ENCODE measurements around the gene CLSTN2.

CLSTN2 gene

DNA sequence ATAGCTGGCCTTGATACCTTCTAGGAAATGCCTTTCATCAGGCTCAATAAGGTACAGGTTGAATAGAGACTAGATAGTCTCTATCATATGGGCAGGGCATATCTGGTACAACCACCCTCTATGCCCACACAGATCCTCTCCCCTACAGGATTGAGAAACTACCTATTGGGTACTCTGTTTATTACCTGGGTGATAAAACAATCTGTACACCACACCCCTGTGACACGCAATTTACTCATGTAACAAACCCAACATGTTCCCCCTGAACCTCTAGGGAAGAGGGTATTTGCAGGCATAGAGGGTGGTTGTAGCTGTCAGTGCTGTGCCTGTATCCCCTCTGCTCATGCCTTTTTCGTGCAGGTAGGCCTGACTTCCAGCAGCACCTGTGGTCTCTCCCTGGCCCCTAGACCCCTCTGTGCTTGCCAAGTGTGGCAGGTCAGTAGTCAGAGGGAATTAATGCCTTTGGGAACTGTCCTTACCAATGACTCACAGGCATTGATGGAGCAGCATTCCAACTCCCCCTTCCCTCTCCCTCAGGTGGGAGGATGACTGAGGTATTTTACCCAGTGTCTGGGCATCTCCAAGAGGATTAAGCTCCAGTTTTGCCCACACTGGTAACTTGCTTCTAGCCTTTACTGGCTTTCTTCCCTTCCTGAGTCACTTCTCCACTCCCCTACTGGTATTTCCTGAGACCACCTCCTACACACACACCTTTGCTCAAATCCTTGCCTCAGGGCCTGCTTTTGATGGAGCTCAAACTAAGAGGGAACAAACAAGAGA lies 18.3 kb downstream of the CLSTN2 start:
- H3K4me3 ChIP-seq (ENCODE audit: low read depth, low read length) = no peak overlapping the region
- DNase-seq (ENCODE audit: low read depth) = no peak
- TF ChIP-seq CTCF (IDR thresholded peaks at IDR 0.05; ENCODE audit: insufficient read depth, low read depth, low read length, missing control alignments) = no peak

DNA sequence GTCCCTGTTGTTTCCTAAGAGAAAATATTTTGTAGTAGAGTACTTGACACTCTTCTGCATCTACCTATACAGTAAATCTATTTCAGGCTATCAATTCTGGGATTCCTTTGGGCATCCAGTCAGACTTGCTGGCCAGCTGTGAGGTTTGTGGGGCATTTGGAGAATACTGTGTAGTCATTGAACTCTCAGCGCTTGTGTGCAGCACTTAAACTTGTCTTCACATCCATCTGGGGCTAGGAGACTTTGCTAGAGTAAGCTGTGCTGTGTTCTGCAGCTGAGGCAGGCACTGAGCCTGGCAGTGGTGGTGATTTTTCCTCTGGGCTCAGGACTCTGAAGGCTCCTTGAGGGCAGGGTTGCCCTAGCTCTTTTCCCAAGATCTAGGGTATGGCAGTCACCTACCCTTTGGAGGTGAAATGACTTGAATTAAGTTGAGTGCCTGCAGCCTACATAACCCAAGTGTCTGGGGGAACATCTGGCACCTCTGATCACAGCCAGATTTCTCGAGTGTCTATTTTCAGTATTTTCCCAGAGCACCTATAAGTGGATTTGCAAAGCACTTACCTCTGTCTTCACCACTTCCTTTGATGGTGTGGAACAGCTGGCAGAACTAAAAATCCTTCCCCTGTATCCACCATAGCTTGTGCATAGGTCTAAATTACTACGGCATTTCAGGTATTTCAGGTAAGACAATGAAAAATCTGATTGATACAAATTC lies 19.3 kb downstream of the CLSTN2 start:
- no peak for TF ChIP-seq CTCF (IDR thresholded peaks at IDR 0.05; ENCODE audit: insufficient read depth, low read depth, low read length, missing control alignments)
- no peak for DNase-seq (ENCODE audit: low read depth)
- no peak overlapping the region for H3K4me3 ChIP-seq (ENCODE audit: low read depth, low read length)

GRCh38 chr3:139957844-139958243 lies 22.9 kb downstream of the CLSTN2 start:
- TF ChIP-seq CTCF (IDR thresholded peaks at IDR 0.05; ENCODE audit: insufficient read depth, low read depth, low read length, missing control alignments) = no peak
- no peak overlapping the region for H3K4me3 ChIP-seq (ENCODE audit: low read depth, low read length)
- no peak for DNase-seq (ENCODE audit: low read depth)

- DNase-seq (ENCODE audit: low read depth) = no peak
- TF ChIP-seq CTCF (IDR thresholded peaks at IDR 0.05; ENCODE audit: insufficient read depth, low read depth, low read length, missing control alignments) = no peak
- no peak overlapping the region for H3K4me3 ChIP-seq (ENCODE audit: low read depth, low read length)
Observed at GRCh38 chr3:139969386-139969785, 34.4 kb downstream of the CLSTN2 start.

- no peak for DNase-seq (ENCODE audit: low read depth)
- no peak for TF ChIP-seq CTCF (IDR thresholded peaks at IDR 0.05; ENCODE audit: insufficient read depth, low read depth, low read length, missing control alignments)
- H3K4me3 ChIP-seq (ENCODE audit: low read depth, low read length) = no peak overlapping the region
Observed at GRCh38 chr3:139970526-139970925, 35.5 kb downstream of the CLSTN2 start.

- no peak for TF ChIP-seq CTCF (IDR thresholded peaks at IDR 0.05; ENCODE audit: insufficient read depth, low read depth, low read length, missing control alignments)
- H3K4me3 ChIP-seq (ENCODE audit: low read depth, low read length) = no peak overlapping the region
- DNase-seq (ENCODE audit: low read depth) = no peak
Observed at GRCh38 chr3:139974809-139975425, 39.9 kb downstream of the CLSTN2 start.
